ENCODE measurements around the gene SPTBN1. TPM values are rescaled to one million over a fixed set of nuclear protein-coding genes. Genes with fewer than 3 reads are reported as not detected.

Gene SPTBN1
- total and polyA plus RNA-seq, 2 of the 13 experiments (the other 11 are each of a cell fraction or from before 2014, with no cell fraction given) = 123 to 299 TPM

DNA sequence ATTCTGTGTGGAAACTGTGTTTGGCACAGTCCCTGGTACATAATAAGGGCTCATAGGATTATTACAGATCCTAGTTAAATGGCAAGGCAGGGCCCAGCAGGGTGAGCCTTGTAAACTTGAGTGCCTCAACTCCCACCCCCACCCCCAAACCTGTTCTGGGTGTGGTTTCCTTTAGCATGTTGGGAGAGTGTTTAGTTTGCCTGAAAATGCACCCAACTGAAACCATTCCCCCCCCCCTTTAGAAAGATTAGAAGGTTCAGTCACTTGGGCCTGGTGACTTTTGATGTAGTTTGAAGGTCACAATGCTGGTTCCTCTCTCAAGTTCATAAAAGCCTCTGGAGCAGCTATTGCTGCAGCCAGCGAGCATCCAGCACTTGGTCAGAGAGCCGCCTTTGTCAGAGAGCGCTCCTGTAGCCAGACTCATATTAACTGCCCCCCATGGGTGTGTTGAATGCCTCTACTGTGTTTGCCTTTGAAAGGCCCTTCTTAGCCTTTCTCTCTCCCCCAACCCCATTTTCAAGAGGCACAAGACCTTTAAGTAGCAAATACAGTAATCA lies 113.7 kb downstream of the SPTBN1 start (continued):
- TF ChIP-seq ZMYM2 (CRISPR knock-in tag; IDR thresholded peaks at IDR 0.05) (peak; percentile 45; the same call in 1 of the 2 replicates), ZBTB1 (CRISPR knock-in tag; IDR thresholded peaks at IDR 0.05; ENCODE audit: borderline replicate concordance) (no peak), FOXC1 (CRISPR knock-in tag; IDR thresholded peaks at IDR 0.05; ENCODE audit: borderline replicate concordance) (0 out of 2 replicates have a peak, but pooled peaks have one; percentile 52), GFI1 (CRISPR knock-in tag; IDR thresholded peaks at IDR 0.05; ENCODE audit: borderline replicate concordance) (peak; percentile 29; the same call in 1 of the 2 replicates), POLR2A (IDR thresholded peaks at IDR 0.05; ENCODE audit: insufficient read depth in 1 of 2, low read depth in 2 of 2, low read length in 2 of 2) (0 out of 4 replicates have a peak, but pooled peaks of 1 of the 2 experiments have one; percentile 8), BCL6 (CRISPR knock-in tag; IDR thresholded peaks at IDR 0.05) (peak; percentile 53; the same call in 1 of the 2 replicates), POLR2G (IDR thresholded peaks at IDR 0.05; ENCODE audit: low read depth, low read length) (peak; percentile 38), NR2F1 (CRISPR knock-in tag; IDR thresholded peaks at IDR 0.05) (no peak), HNF4A (CRISPR knock-in tag; IDR thresholded peaks at IDR 0.05) (0 out of 2 replicates have a peak, but pooled peaks have one; percentile 9), ASH2L (IDR thresholded peaks at IDR 0.05; ENCODE audit: insufficient read length, low read depth, low read length) (peak; percentile 7), SIX1 (CRISPR knock-in tag; IDR thresholded peaks at IDR 0.05; ENCODE audit: borderline replicate concordance) (no peak), ELF3 (CRISPR knock-in tag; IDR thresholded peaks at IDR 0.05) (no peak), GATAD2A (CRISPR knock-in tag; IDR thresholded peaks at IDR 0.05) (peak; percentile 39; the same call in 1 of the 2 replicates), SNAPC2 (CRISPR knock-in tag; IDR thresholded peaks at IDR 0.05) (no peak), CCDC6 (CRISPR knock-in tag; IDR thresholded peaks at IDR 0.05) (no peak), GTF2F1 (IDR thresholded peaks at IDR 0.05; ENCODE audit: low read length) (no peak), ZFP90 (CRISPR knock-in tag; IDR thresholded peaks at IDR 0.05; ENCODE audit: borderline replicate concordance) (peak; percentile 73; the same call in 1 of the 2 replicates), MBD4 (IDR thresholded peaks at IDR 0.05; ENCODE audit: borderline replicate concordance, low read length) (0 out of 2 replicates have a peak, but pooled peaks have one; percentile 20)
- TF ChIP-seq, protein P1, sequence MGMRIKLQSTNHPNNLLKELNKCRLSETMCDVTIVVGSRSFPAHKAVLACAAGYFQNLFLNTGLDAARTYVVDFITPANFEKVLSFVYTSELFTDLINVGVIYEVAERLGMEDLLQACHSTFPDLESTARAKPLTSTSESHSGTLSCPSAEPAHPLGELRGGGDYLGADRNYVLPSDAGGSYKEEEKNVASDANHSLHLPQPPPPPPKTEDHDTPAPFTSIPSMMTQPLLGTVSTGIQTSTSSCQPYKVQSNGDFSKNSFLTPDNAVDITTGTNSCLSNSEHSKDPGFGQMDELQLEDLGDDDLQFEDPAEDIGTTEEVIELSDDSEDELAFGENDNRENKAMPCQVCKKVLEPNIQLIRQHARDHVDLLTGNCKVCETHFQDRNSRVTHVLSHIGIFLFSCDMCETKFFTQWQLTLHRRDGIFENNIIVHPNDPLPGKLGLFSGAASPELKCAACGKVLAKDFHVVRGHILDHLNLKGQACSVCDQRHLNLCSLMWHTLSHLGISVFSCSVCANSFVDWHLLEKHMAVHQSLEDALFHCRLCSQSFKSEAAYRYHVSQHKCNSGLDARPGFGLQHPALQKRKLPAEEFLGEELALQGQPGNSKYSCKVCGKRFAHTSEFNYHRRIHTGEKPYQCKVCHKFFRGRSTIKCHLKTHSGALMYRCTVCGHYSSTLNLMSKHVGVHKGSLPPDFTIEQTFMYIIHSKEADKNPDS (CRISPR knock-in tag; IDR thresholded peaks at IDR 0.05) = 0 out of 2 replicates have a peak, but pooled peaks have one; percentile 15
- TF ChIP-seq, protein P2, sequence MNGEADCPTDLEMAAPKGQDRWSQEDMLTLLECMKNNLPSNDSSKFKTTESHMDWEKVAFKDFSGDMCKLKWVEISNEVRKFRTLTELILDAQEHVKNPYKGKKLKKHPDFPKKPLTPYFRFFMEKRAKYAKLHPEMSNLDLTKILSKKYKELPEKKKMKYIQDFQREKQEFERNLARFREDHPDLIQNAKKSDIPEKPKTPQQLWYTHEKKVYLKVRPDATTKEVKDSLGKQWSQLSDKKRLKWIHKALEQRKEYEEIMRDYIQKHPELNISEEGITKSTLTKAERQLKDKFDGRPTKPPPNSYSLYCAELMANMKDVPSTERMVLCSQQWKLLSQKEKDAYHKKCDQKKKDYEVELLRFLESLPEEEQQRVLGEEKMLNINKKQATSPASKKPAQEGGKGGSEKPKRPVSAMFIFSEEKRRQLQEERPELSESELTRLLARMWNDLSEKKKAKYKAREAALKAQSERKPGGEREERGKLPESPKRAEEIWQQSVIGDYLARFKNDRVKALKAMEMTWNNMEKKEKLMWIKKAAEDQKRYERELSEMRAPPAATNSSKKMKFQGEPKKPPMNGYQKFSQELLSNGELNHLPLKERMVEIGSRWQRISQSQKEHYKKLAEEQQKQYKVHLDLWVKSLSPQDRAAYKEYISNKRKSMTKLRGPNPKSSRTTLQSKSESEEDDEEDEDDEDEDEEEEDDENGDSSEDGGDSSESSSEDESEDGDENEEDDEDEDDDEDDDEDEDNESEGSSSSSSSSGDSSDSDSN (CRISPR knock-in tag; IDR thresholded peaks at IDR 0.05) = peak; percentile 5; the same call in 1 of the 2 replicates
- TF ChIP-seq, protein P3, sequence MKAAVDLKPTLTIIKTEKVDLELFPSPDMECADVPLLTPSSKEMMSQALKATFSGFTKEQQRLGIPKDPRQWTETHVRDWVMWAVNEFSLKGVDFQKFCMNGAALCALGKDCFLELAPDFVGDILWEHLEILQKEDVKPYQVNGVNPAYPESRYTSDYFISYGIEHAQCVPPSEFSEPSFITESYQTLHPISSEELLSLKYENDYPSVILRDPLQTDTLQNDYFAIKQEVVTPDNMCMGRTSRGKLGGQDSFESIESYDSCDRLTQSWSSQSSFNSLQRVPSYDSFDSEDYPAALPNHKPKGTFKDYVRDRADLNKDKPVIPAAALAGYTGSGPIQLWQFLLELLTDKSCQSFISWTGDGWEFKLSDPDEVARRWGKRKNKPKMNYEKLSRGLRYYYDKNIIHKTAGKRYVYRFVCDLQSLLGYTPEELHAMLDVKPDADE (CRISPR knock-in tag; IDR thresholded peaks at IDR 0.05) = no peak
- TF ChIP-seq, protein P4, sequence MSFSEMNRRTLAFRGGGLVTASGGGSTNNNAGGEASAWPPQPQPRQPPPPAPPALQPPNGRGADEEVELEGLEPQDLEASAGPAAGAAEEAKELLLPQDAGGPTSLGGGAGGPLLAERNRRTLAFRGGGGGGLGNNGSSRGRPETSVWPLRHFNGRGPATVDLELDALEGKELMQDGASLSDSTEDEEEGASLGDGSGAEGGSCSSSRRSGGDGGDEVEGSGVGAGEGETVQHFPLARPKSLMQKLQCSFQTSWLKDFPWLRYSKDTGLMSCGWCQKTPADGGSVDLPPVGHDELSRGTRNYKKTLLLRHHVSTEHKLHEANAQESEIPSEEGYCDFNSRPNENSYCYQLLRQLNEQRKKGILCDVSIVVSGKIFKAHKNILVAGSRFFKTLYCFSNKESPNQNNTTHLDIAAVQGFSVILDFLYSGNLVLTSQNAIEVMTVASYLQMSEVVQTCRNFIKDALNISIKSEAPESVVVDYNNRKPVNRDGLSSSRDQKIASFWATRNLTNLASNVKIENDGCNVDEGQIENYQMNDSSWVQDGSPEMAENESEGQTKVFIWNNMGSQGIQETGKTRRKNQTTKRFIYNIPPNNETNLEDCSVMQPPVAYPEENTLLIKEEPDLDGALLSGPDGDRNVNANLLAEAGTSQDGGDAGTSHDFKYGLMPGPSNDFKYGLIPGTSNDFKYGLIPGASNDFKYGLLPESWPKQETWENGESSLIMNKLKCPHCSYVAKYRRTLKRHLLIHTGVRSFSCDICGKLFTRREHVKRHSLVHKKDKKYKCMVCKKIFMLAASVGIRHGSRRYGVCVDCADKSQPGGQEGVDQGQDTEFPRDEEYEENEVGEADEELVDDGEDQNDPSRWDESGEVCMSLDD (CRISPR knock-in tag; IDR thresholded peaks at IDR 0.05; ENCODE audit: borderline replicate concordance) = no peak
